ENCODE measurements around the gene ATXN3.

GRCh38 chr14:92103363-92103989 lies 2.9 kb downstream of the ATXN3 start:
- TF ChIP-seq CTCF (IDR thresholded peaks at IDR 0.05) (no peak), MXI1 (IDR thresholded peaks at IDR 0.05; ENCODE audit: low read depth, low read length) (no peak), USF2 (IDR thresholded peaks at IDR 0.05; ENCODE audit: borderline replicate concordance, low read depth, low read length) (no peak), RXRA (IDR thresholded peaks at IDR 0.05; ENCODE audit: borderline replicate concordance, low read depth) (no peak)
